ENCODE measurements around the gene VWA3B.
"Not testable (repeated sequence)": the region's sequence is repeated elsewhere in the genome, so short reads cannot be mapped to it uniquely, and the experiment has no call there.

Gene VWA3B

GRCh38 chr2:98300141-98300874 is 213.3 kb downstream of the VWA3B start:
- no peak for DNase-seq

DNA sequence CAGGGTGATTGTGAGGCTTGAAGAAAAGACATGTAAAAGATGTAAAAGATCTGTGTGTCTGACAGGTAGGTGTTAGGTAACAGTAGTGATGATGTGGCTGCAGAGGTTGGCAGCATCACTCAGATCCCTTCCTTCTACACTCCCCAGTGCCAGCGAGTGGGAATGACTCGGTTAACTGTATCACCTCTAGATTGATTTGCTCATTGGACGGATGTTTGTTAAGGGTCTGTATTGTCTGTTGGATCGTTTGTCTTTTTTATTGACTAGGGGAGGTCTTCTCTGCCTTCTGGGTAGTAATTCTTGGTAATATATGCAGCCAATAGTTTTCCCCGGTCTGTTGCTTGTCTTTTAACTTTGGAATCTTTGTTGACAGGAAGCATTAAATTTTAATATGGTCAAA is 214.5 kb downstream of the VWA3B start:
- no peak for DNase-seq

DNA sequence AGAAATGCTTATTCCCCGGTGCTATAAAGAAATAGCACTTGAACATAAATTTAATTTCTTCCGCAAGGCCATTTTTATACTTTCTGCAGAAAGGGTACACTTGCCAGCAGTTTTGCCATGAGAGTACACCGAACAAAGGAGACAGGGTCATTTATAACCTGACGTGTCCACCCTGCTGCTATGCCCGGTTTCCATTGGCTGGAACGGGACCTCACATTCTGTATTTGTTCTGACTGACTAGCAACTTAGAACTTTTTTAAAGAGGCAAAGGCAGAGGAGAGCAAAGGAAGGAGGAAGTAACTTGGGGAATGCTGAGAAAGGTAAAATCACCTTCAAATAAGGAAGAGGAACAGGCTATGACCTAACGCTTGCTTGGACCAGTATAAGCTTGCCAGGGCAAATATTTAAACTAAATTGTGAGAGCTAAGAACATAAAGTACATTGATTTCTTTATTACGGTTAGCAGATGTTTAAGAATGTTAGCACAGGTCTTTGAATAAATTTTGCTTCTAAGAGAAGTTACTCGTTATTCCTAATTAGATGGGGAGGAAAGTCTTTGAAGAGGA is 220.2 kb downstream of the VWA3B start:
- DNase-seq: not testable (repeated sequence)

DNA sequence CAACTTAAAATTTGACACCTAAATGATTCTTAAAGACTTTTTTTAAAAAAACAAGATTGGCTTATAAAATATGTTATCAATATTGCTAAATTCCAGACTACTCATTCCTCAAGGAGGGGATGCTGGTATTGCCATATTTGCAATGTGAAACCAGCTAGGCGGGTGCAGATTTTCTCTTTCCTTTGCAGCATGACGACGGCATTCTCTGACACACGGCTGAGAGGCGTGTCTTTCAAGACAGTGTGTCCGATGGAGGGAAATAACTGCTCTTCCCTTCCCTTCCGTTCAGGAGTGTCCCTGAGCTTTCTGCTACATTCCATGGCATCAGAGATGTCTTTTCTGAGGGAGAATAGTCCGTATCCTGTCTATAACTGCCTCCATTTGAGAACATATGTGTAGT is 221.1 kb downstream of the VWA3B start:
- DNase-seq: no peak

DNA sequence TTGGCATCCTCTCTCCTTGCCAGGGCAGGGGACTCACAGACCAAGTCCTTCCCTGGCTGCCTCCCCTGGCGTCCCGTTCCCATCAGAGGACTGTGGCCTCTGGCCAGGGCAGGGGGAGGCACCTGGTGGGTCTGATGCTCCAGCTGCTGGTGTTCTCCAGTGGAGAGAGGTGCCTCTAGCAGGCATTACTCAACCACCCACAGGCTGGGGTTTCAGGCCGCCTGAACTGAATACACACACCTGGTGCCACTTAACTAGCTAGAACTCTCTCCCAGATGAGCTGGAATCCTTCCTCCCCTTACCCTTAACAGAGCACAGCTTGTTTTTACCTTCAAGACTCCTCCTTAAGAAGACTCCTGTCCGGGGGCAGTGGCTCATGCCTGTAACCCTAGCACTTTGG is 221.6 kb downstream of the VWA3B start:
- DNase-seq: no peak

GRCh38 chr2:98309580-98309979 is 222.6 kb downstream of the VWA3B start:
- no peak for DNase-seq

GRCh38 chr2:98310010-98310409 is 223.0 kb downstream of the VWA3B start:
- no peak for DNase-seq

- no peak for DNase-seq
Observed at GRCh38 chr2:98311090-98311489, 224.1 kb downstream of the VWA3B start.

DNA sequence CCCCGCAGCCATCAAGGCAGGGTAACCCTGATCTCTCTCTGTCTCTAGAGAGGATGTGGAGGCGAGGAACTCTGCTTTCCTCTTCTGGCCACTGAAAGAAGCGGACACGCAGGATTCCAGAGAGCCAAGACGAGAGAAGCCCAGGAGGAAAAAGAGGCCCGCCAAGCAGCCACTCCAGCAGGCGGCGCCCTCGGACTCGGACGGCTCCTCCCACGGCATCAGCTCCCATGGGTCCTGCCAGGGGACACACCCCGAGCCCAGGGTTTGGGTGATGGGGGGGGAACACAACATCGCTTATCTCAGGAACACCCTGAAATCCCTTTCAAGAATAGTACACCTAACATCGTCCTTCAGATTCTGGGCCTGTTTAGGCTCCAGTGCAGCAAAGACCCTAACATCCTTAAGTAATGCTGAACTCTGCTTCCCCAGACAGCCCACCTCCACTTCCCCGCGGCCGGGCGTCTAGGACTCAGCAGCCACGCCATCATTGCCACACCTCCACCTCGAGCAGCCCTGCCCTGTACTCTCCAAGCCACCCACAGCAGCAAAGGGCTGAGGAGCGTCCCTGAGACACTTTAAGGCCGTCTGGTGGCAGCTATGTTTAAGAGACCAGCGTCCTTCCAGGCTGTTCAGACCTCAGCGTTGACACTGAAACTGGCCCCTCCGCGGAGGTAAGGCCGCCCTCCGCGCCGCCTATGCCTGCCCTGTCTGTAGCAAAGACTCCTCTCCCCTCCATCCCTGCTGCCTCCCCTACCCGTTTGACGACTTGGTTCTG is 225.0 kb downstream of the VWA3B start:
- DNase-seq: no peak

DNA sequence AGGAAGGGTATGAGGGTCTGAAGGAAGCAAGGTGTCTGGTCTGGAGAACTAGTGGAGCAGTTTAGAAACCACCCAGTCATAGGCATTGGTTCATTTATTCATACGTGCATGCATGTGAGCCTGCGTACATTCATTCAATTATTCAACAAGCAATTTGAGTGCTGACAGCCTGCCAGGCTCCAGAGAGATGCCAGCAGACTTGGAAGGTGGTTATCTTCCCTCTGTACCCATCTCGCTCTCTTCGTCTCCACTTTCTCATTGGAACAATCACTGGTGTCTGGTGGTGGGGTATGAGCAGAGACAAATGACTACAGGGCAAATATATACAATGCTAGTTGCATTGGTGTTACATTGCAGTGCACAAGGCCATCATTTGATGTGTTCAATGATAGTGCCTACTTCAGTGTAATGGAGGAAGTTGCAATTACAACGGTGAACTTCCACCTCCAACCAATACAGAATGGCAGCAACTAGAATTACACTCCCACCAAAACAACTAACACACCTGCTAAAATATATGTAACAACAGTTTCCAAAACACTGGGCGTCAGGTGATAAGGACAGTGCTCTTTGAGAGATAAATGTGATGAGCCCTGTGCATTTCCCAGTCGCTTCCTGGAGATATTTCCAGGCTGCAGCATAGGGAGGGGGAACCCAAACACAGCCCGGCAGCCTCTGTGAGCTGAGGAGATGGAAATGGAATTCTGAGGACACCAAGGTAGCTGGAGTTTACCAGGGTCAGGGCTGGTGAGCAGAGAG is 226.7 kb downstream of the VWA3B start:
- no peak for DNase-seq

DNA sequence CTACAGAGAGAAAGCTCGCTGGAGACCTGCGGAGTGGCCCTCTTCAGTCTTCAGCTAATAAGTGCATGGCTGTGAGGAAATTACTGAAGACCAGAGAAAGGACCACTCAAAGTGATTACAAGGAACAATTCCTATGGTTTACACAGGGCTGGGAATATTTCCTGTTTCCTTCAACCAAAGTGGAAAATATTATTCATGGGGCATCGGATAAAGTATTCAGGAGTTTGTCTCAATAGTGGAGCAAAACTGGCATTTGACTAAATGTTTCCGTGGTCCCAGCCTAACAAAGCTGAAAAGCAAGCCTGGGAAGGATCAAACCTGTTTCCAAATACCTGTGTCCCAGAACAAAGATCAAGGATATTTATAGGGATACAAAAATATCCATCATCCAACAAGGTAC is 227.3 kb downstream of the VWA3B start:
- DNase-seq: no peak

DNA sequence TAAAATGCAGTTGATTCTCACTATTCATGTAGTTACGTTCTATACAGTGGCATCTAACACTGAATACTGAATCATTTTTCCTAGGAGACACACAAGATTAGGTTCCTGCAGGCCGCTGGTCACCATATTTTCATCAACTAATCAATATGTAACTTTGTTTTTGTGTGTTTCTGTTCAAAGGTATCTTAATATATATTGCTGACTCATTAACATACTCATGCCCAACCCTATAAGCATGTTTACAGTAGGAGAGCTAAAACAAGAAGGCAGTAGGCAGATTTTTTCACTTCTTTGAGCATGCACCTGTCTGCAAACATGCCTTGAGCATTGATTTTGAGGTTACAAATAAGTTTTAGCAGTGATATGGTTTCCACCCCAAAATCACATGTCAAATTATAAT is 229.0 kb downstream of the VWA3B start:
- DNase-seq: no peak

DNA sequence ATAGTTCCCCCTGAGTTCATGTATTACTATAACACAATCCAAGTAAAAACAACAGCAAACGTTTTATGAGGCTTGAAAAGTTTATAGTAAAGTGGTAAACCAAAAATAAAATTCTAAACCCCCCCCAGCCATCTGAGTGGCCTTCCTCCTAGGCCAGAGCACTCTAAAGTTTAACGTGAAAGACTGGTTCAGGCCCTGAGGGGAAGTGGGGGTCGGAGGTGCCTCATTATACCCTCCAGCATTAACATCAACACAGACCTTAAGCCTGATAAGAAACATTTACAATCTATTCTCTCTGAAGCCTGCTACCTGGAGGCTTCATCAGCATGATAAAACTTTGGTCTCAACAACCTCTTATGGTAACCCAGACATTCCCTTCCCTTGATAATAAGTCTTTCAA is 230.2 kb downstream of the VWA3B start:
- no peak for DNase-seq

DNA sequence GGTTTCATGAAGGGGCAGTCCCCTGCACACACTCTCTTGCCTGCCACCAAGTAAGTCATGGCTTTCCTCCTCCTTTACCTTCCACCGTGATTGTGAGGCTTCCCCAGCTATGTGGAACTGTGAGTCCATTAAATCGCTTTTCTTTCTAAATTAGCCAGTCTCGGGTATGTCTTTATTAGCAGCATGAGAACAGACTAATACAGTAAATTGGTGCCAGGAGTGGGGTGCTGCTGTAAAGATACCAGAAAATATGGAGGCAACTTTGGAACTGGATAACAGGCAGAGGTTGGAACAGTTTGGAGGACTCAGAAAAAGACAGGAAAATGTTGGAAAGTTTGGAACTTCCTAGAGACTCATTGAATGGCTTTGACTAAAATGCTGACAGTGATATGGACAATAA is 233.2 kb downstream of the VWA3B start:
- DNase-seq: not testable (repeated sequence)

GRCh38 chr2:98324181-98324580 is 237.2 kb downstream of the VWA3B start:
- DNase-seq: no peak

DNA sequence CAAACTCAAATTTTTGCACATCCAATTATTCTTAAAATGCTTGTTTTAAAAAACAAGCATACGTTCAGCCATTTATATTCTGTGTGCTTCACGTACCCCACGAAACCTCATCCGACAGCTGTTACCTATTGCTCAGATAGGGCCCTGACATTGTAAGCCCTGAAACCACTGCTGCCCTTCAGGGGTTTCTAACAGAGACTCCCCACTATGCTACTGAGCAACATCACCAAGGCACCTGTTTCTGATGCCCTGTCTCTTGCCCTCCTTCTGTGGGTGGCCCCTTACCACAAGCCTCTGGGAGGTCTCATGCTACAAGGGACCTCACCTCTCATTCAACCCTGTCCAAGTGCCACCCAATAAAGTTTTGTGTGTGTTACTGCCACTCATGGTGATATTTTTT is 240.8 kb downstream of the VWA3B start:
- DNase-seq: no peak

- DNase-seq: no peak
Observed at GRCh38 chr2:98329549-98329948, 242.6 kb downstream of the VWA3B start.

- DNase-seq: no peak
Observed at GRCh38 chr2:98332989-98333388, 246.0 kb downstream of the VWA3B start.

DNA sequence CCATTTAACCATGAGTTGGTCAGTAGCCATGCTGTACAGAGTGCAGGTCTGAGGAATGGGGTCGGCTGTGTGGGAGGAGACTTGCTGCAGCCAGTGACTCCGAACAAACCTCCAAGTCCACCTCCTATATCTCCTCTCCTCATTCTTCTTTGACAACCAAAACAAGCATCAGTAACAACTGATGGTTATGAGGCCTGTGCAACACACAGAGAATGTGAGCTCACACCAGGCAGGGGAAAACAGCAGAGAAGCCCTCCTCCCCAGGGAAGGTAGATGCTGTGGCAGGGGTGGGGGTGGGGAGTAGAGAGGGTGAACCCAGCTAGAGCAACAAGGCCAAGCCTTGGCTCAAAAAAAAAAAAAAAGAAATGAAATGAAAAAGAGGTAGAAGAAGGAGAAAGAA is 247.0 kb downstream of the VWA3B start:
- no peak for DNase-seq

- DNase-seq: no peak
Observed at GRCh38 chr2:98334439-98335078, 247.6 kb downstream of the VWA3B start.

DNA sequence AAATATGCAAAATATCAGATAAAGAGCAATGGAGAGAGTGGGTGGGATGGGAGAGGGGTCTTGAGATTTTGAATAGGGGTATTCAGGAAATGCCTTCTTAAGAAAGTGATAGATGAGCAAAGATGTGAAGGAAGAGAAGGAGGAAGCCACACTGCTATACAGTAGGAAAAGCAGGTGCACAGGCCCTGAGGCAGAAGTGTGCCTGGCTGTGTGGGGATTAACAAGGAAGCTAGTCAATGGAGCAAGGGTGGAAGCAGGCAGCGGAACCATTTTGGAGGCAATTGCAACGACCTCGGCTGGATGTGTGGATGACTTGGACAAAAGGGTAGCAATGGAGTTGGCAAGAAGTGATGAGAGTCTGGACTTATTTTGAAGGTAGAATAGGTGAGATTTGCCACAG is 248.3 kb downstream of the VWA3B start:
- DNase-seq: no peak

DNA sequence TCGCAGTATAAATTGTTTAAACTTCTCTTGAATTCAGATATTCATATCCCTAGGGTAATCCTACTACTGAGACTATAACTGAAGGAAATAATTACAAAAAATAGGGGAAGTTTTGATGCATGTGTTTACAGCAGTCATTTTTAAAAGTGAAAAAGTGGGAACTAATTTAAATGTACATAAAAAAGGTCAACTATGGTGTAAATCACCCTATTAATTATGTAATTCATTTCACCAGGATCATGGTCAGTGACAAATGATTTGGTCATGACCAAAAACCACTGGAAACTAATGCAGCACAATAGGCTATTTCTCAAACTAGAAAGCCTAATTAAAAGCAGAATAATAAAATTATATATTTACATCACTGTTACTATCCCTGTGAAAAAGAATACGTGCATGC is 254.3 kb downstream of the VWA3B start:
- DNase-seq: no peak

DNA sequence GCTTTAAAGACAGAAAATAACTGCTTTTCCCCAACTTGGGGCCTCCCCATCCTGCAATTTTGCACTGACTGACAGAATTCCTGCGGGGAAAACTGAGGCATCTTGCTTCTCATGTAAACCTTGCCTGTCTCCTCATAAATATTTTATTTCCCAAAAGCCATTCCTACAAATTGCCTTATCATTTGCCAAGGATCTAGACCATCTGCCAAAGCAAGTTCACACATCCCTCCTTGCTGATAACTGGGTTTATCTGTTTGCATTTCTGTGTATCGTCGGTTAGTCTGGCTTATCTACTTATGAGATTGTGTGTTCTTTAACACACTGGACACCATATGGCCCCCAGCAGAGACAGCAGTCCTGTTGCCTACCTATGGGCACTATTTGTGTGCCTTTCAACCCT is 256.3 kb downstream of the VWA3B start:
- DNase-seq: no peak
